MM.1S (cell line): ENCODE measurements around the gene TTL.

Source experiments
- DNase-seq: peaks from one replicate; pipeline ENCODE4 v3.0.0-alpha.2; 2015
- H2AFZ ChIP-seq: fragments of 300-600 bp; sonication (generic); 2 replicates; pipeline ENCODE4 v1.6.0; 2016; ENCODE audit warnings: antibody characterized with exemption, low read length
- H3F3A ChIP-seq: fragments of 300-600 bp; sonication (generic); 2 replicates; pipeline ENCODE4 v1.6.1; 2016; ENCODE audit warnings: mild to moderate bottlenecking, antibody characterized with exemption, low read length, moderate library complexity, mixed read lengths; ENCODE audit not compliant: insufficient read depth
- H3K27ac ChIP-seq: fragments of 300-600 bp; sonication (generic); 2 replicates; pipeline ENCODE4 v1.5.1; 2016; ENCODE audit warnings: mild to moderate bottlenecking, low read length
- H3K27me3 ChIP-seq: fragments of 300-600 bp; sonication (generic); replicated peaks from 2 replicates; pipeline ENCODE4 v1.6.0; 2016; ENCODE audit warnings: low read length; ENCODE audit not compliant: insufficient read depth
- H3K36me3 ChIP-seq: fragments of 300-600 bp; sonication (generic); replicated peaks from 2 replicates; pipeline ENCODE4 v1.6.1; 2016; ENCODE audit warnings: mild to moderate bottlenecking, low read length, mixed read lengths; ENCODE audit not compliant: insufficient read depth
- H3K4me1 ChIP-seq: fragments of 300-600 bp; sonication (generic); 2 replicates; pipeline ENCODE4 v1.6.1; 2016; ENCODE audit warnings: low read length, mixed read lengths
- H3K4me2 ChIP-seq: fragments of 300-600 bp; sonication (generic); 2 replicates; pipeline ENCODE4 v1.6.0; 2016; ENCODE audit warnings: low read depth, low read length
- H3K4me3 ChIP-seq: fragments of 300-600 bp; sonication (generic); 2 replicates; pipeline ENCODE4 v1.5.1; 2016; ENCODE audit warnings: low read length, mixed read lengths
- H3K79me2 ChIP-seq: fragments of 300-600 bp; sonication (generic); 2 replicates; pipeline ENCODE4 v1.6.1; 2016; ENCODE audit warnings: mixed run types, low read length, mixed read lengths
- H3K9ac ChIP-seq: fragments of 300-600 bp; sonication (generic); 2 replicates; pipeline ENCODE4 v1.6.1; 2016; ENCODE audit warnings: low read length, mixed read lengths
- H3K9me2 ChIP-seq: fragments of 300-600 bp; sonication (generic); replicated peaks from 2 replicates; pipeline ENCODE4 v1.6.1; 2016; ENCODE audit warnings: mild to moderate bottlenecking, low read length, mixed read lengths; ENCODE audit not compliant: insufficient read depth
- H3K9me3 ChIP-seq: fragments of 300-600 bp; sonication (generic); replicated peaks from 2 replicates; pipeline ENCODE4 v1.6.1; 2016; ENCODE audit warnings: mild to moderate bottlenecking, low read length, mixed read lengths; ENCODE audit not compliant: insufficient read depth
- H4K20me1 ChIP-seq: fragments of 300-600 bp; sonication (generic); 2 replicates; pipeline ENCODE4 v1.6.1; 2016; ENCODE audit warnings: mild to moderate bottlenecking, low read length, moderate library complexity, mixed read lengths; ENCODE audit not compliant: insufficient read depth
- EZH2 ChIP-seq: fragments of 300-600 bp; sonication (generic); optimal IDR thresholded peaks from 2 replicates; pipeline ENCODE3; 2017; ENCODE audit warnings: low read depth, mild to moderate bottlenecking, antibody characterized with exemption, low read length, mixed read lengths
- EZH2phosphoT487 ChIP-seq: fragments of 300-600 bp; sonication (generic); IDR thresholded peaks from 2 replicates; pipeline ENCODE4 v1.6.1; 2018; ENCODE audit warnings: antibody characterized with exemption, low read length
- TF ChIP-seq, protein P1 (sequence below): fragments of 300-600 bp; sonication (generic); IDR thresholded peaks from 2 replicates; pipeline ENCODE4 v1.5.1; 2016; ENCODE audit warnings: antibody characterized with exemption, low read length, mixed read lengths

Gene TTL

GRCh38 chr2:112583497-112584133 lies 101.7 kb downstream of the TTL start:
- Histone ChIP-seq H3K9me2 (no peaks in the 10 kb centered on the region), H3K27me3 (no peaks in the 10 kb centered on the region), H3K27ac (peak overlapping the region; percentile 99), H3F3A (peaks cover 26% of the 10 kb centered on the region), H3K9me3 (no peaks in the 10 kb centered on the region), H3K4me3 (peak overlapping the region; percentile 91), H3K4me1 (peaks cover 12% of the 10 kb centered on the region), H3K36me3 (no peaks in the 10 kb centered on the region), H3K9ac (peak overlapping the region; percentile 79), H3K4me2 (peak overlapping the region; percentile 80), H3K79me2 (peaks cover 24% of the 10 kb centered on the region), H4K20me1 (no peaks in the 10 kb centered on the region), H2AFZ (peak overlapping the region; percentile 76)
- no peak for TF ChIP-seq EZH2phosphoT487
- TF ChIP-seq, protein P1, sequence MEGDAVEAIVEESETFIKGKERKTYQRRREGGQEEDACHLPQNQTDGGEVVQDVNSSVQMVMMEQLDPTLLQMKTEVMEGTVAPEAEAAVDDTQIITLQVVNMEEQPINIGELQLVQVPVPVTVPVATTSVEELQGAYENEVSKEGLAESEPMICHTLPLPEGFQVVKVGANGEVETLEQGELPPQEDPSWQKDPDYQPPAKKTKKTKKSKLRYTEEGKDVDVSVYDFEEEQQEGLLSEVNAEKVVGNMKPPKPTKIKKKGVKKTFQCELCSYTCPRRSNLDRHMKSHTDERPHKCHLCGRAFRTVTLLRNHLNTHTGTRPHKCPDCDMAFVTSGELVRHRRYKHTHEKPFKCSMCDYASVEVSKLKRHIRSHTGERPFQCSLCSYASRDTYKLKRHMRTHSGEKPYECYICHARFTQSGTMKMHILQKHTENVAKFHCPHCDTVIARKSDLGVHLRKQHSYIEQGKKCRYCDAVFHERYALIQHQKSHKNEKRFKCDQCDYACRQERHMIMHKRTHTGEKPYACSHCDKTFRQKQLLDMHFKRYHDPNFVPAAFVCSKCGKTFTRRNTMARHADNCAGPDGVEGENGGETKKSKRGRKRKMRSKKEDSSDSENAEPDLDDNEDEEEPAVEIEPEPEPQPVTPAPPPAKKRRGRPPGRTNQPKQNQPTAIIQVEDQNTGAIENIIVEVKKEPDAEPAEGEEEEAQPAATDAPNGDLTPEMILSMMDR: peak; percentile 17; the same call in 1 of the 2 replicates
- DNase-seq: peak; percentile 48

GRCh38 chr2:112584134-112584890 lies 102.4 kb downstream of the TTL start, which contains the start of gene CHCHD5:
CHCHD5 (plus strand) TSS chr2:112584609; CDS start chr2:112584648, 39 bp downstream.
- Histone ChIP-seq H4K20me1 (no peaks in the 10 kb centered on the region), H3K9me2 (no peaks in the 10 kb centered on the region), H3K9ac (peak within 1 kb of the TSS; percentile 79), H3K36me3 (no peaks in the 10 kb centered on the region), H3K4me3 (peak within 1 kb of the TSS; percentile 91), H3K27ac (peak within 1 kb of the TSS; percentile 99), H2AFZ (peak within 1 kb of the TSS; percentile 76), H3K27me3 (no peaks in the 10 kb centered on the region), H3K9me3 (no peaks in the 10 kb centered on the region), H3K79me2 (peaks cover 24% of the 10 kb centered on the region), H3K4me1 (peaks cover 12% of the 10 kb centered on the region), H3K4me2 (peak within 1 kb of the TSS; percentile 80), H3F3A (peaks cover 26% of the 10 kb centered on the region)
- DNase-seq: peak; percentile 94
- TF ChIP-seq EZH2phosphoT487: no peak
- TF ChIP-seq, protein P1: no peak
- no peak for TF ChIP-seq EZH2

DNA sequence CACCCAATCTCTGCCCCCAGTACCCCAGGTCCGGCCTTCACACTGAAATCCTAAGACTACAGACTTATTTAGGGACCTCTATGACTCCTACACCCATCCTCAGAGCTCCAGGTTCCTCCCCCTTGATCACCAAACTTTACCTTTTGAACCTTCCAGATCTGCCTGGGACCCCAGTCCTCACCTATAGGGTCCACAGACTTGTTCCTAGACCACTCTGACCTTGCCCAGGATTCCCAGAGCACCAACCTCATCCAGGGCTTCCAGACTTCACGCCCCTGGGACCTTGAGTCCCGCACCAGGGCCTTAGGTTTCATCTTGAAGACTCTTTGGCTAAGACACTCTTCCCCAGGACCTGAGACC lies 102.9 kb downstream of the TTL start:
- Histone ChIP-seq H2AFZ (peak overlapping the region; percentile 76), H3K9me2 (no peaks in the 10 kb centered on the region), H3K36me3 (no peaks in the 10 kb centered on the region), H3K9me3 (no peaks in the 10 kb centered on the region), H3K9ac (peak overlapping the region; percentile 79), H3K4me2 (peak overlapping the region; percentile 80), H3F3A (peaks cover 26% of the 10 kb centered on the region), H3K27ac (peak overlapping the region; percentile 99), H3K4me3 (peak overlapping the region; percentile 91), H3K79me2 (peaks cover 19% of the 10 kb centered on the region), H4K20me1 (no peaks in the 10 kb centered on the region), H3K4me1 (peaks cover 12% of the 10 kb centered on the region), H3K27me3 (no peaks in the 10 kb centered on the region)
- DNase-seq: no peak
- no peak for TF ChIP-seq EZH2
- no peak for TF ChIP-seq EZH2phosphoT487
- TF ChIP-seq, protein P1: no peak
